ENCODE results near the gene LILRB3.

LILRB3 gene

DNA sequence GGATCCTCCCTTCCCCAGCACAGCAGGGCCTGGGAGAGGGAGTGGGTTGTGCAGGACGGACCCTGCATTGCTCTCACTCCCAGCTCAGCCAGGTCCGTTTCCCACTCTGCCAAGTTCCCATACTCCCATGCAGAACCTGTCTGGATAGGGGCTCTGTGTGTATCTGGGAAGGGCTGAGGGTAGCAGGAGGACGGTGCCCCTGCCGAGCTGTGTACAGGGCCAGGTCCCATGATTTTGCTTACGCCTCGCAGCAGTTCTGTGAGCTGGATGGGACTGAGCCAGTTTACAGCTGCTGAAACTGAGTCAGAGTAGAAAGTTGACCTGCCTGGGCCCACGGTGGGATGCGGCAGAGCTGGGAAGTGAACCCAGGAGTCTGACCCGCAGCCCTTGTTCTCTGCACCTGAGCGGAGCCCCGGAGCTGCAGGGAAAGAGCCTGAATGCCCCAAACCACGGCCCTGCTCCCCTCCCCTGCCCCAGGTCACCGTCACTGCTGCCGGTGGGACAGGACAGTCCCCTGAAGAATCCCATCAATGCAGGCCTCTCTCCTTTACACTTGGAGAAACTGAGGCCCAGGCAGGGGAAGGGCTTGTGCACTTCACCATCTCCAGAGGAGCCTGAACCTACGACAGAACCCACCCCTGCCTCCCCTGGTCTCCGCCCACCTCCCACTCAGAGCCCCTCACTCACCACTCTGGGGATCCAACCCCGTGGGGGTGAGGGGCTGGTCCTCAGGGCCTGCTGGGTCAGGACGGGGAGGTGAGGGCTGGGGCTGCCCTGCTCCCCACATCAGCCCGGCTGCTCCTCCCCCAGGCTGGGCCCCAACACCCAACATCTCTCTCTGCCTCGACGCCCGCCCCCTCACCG, 30.8 kb upstream of the LILRB3 start:
- no peak overlapping the region for H3K4me2 ChIP-seq (ENCODE audit: low read length)
- DNase-seq, result no peak
- no peak overlapping the region for H4K91ac ChIP-seq (ENCODE audit: low read depth, low read length)
- H2BK120ac ChIP-seq (ENCODE audit: insufficient read depth, low read length, poor library complexity), result no peak overlapping the region
- no peak overlapping the region for H4K8ac ChIP-seq (ENCODE audit: low read depth, low read length)
- no peak overlapping the region for H3K27ac ChIP-seq (ENCODE audit: low read depth, low read length)
- H2AK5ac ChIP-seq (ENCODE audit: low read length), result no peak overlapping the region
- H2BK12ac ChIP-seq (ENCODE audit: low read length), result no peak overlapping the region
- H4K12ac ChIP-seq (ENCODE audit: low read depth, low read length), result no peak overlapping the region
- no peak overlapping the region for H3K4ac ChIP-seq (ENCODE audit: low read depth, low read length)
- H2AFZ ChIP-seq (ENCODE audit: insufficient read depth, low read length, poor library complexity), result no peak overlapping the region
- H3K23ac ChIP-seq (ENCODE audit: low read length), result no peak overlapping the region
- H3K36me3 ChIP-seq (ENCODE audit: control insufficient read depth in 1 of 2, insufficient read depth in 2 of 2, low read length in 2 of 2), result no peaks in the 10 kb centered on the region
- H3K18ac ChIP-seq (ENCODE audit: low read length), result no peak overlapping the region
- no peak overlapping the region for H3K9ac ChIP-seq (ENCODE audit: low read length)
- no peaks in the 10 kb centered on the region for H3K79me2 ChIP-seq (ENCODE audit: control insufficient read depth, insufficient read depth, low read length, poor library complexity)
- peaks cover 0 to 13% of the 10 kb centered on the region in 2 experiments for H3K4me1 ChIP-seq (ENCODE audit: control insufficient read depth in 1 of 2, insufficient read depth in 2 of 2, low read length in 2 of 2)
- no peak overlapping the region for H3K4me3 ChIP-seq (ENCODE audit: low read depth, low read length)
- H3K79me1 ChIP-seq (ENCODE audit: low read length), result no peaks in the 10 kb centered on the region
- H3K14ac ChIP-seq (ENCODE audit: low read length), result no peak overlapping the region
- H3K27me3 ChIP-seq (ENCODE audit: insufficient read depth, low read length), result peaks cover 3% of the 10 kb centered on the region
- H2BK5ac ChIP-seq (ENCODE audit: low read depth, low read length, poor library complexity), result no peak overlapping the region
- no CpG with 5 or more reads among the region's 23 CpGs for WGBS (ENCODE audit: extremely low coverage, insufficient coverage, insufficient read length)
- H3K9me3 ChIP-seq (ENCODE audit: insufficient read depth, low read depth, low read length), result no peaks in the 10 kb centered on the region

DNA sequence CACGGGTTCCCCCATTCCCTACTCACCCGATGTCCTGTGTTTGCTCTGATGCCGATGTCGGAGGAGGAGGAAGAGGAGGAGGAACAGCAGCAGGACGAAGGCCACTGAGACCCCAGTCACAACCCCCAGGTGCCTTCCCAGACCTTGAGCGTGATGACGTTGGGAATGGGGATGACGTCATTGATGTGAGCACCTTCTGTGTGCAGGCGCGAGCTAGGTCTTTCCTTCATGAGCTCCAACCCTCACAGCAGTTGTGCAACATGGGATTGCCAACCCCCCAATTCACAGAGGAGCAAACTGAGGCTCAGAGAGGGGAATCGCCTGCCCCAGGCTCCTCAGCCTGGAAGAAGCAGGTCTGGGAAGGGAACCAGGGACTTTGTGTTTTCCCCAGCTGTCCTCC, 30.0 kb upstream of the LILRB3 start:
- no peak overlapping the region for H3K23ac ChIP-seq (ENCODE audit: low read length)
- H3K79me2 ChIP-seq (ENCODE audit: control insufficient read depth, insufficient read depth, low read length, poor library complexity), result no peaks in the 10 kb centered on the region
- peaks cover 3% of the 10 kb centered on the region for H3K27me3 ChIP-seq (ENCODE audit: insufficient read depth, low read length)
- no peak overlapping the region for H3K9ac ChIP-seq (ENCODE audit: low read length)
- no peak overlapping the region for H2BK5ac ChIP-seq (ENCODE audit: low read depth, low read length, poor library complexity)
- H3K27ac ChIP-seq (ENCODE audit: low read depth, low read length), result no peak overlapping the region
- H3K9me3 ChIP-seq (ENCODE audit: insufficient read depth, low read depth, low read length), result no peaks in the 10 kb centered on the region
- H2AK5ac ChIP-seq (ENCODE audit: low read length), result no peak overlapping the region
- H3K4ac ChIP-seq (ENCODE audit: low read depth, low read length), result no peak overlapping the region
- no peak overlapping the region for H4K12ac ChIP-seq (ENCODE audit: low read depth, low read length)
- no peak overlapping the region for H3K4me3 ChIP-seq (ENCODE audit: low read depth, low read length)
- H3K4me2 ChIP-seq (ENCODE audit: low read length), result no peak overlapping the region
- H2AFZ ChIP-seq (ENCODE audit: insufficient read depth, low read length, poor library complexity), result no peak overlapping the region
- H3K18ac ChIP-seq (ENCODE audit: low read length), result no peak overlapping the region
- no peak overlapping the region for H3K14ac ChIP-seq (ENCODE audit: low read length)
- no peak overlapping the region for H4K8ac ChIP-seq (ENCODE audit: low read depth, low read length)
- no peak for DNase-seq
- H2BK120ac ChIP-seq (ENCODE audit: insufficient read depth, low read length, poor library complexity), result no peak overlapping the region
- H3K4me1 ChIP-seq (ENCODE audit: control insufficient read depth in 1 of 2, insufficient read depth in 2 of 2, low read length in 2 of 2), result peaks cover 0 to 13% of the 10 kb centered on the region in 2 experiments
- no peak overlapping the region for H4K91ac ChIP-seq (ENCODE audit: low read depth, low read length)
- H3K36me3 ChIP-seq (ENCODE audit: control insufficient read depth in 1 of 2, insufficient read depth in 2 of 2, low read length in 2 of 2), result no peaks in the 10 kb centered on the region
- no CpG with 5 or more reads among the region's 11 CpGs for WGBS (ENCODE audit: extremely low coverage, insufficient coverage, insufficient read length)
- H3K79me1 ChIP-seq (ENCODE audit: low read length), result no peaks in the 10 kb centered on the region
- no peak overlapping the region for H2BK12ac ChIP-seq (ENCODE audit: low read length)

DNA sequence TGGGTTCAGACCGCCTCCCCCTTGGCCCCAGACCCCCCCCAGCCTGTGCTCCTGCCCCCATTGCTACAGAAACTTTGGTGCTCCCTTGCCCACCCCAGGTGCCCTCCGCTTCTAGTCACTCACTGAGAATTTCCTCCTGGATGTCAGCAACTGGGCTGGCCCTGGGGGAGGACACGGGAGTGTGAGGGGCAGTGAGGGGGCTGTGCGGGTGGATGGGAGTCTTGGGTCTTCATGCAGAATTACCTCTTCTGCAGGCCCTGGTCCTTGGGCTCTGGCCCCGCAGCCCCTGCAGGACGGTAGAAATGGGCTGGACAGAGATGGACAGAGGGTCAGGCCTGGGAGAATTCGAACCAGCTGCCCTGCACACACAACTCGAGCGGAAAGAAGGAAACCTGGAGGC, 29.4 kb upstream of the LILRB3 start:
- Histone ChIP-seq H4K12ac (ENCODE audit: low read depth, low read length) (no peak overlapping the region), H3K36me3 (ENCODE audit: control insufficient read depth in 1 of 2, insufficient read depth in 2 of 2, low read length in 2 of 2) (no peaks in the 10 kb centered on the region), H2AFZ (ENCODE audit: insufficient read depth, low read length, poor library complexity) (no peak overlapping the region), H3K9ac (ENCODE audit: low read length) (no peak overlapping the region), H2BK120ac (ENCODE audit: insufficient read depth, low read length, poor library complexity) (no peak overlapping the region), H3K79me2 (ENCODE audit: control insufficient read depth, insufficient read depth, low read length, poor library complexity) (no peaks in the 10 kb centered on the region), H3K9me3 (ENCODE audit: insufficient read depth, low read depth, low read length) (no peaks in the 10 kb centered on the region), H3K18ac (ENCODE audit: low read length) (no peak overlapping the region), H3K27me3 (ENCODE audit: insufficient read depth, low read length) (peaks cover 3% of the 10 kb centered on the region), H3K14ac (ENCODE audit: low read length) (no peak overlapping the region), H3K4me3 (ENCODE audit: low read depth, low read length) (no peak overlapping the region), H3K79me1 (ENCODE audit: low read length) (no peaks in the 10 kb centered on the region), H2AK5ac (ENCODE audit: low read length) (no peak overlapping the region), H3K27ac (ENCODE audit: low read depth, low read length) (no peak overlapping the region), H3K4me2 (ENCODE audit: low read length) (no peak overlapping the region), H2BK5ac (ENCODE audit: low read depth, low read length, poor library complexity) (no peak overlapping the region), H4K8ac (ENCODE audit: low read depth, low read length) (no peak overlapping the region), H3K23ac (ENCODE audit: low read length) (no peak overlapping the region), H2BK12ac (ENCODE audit: low read length) (no peak overlapping the region), H3K4me1 (ENCODE audit: control insufficient read depth in 1 of 2, insufficient read depth in 2 of 2, low read length in 2 of 2) (peaks cover 0 to 13% of the 10 kb centered on the region in 2 experiments), H4K91ac (ENCODE audit: low read depth, low read length) (peak overlapping the region; percentile 21), H3K4ac (ENCODE audit: low read depth, low read length) (no peak overlapping the region)
- no CpG with 5 or more reads among the region's 9 CpGs for WGBS (ENCODE audit: extremely low coverage, insufficient coverage, insufficient read length)
- DNase-seq, result no peak

DNA sequence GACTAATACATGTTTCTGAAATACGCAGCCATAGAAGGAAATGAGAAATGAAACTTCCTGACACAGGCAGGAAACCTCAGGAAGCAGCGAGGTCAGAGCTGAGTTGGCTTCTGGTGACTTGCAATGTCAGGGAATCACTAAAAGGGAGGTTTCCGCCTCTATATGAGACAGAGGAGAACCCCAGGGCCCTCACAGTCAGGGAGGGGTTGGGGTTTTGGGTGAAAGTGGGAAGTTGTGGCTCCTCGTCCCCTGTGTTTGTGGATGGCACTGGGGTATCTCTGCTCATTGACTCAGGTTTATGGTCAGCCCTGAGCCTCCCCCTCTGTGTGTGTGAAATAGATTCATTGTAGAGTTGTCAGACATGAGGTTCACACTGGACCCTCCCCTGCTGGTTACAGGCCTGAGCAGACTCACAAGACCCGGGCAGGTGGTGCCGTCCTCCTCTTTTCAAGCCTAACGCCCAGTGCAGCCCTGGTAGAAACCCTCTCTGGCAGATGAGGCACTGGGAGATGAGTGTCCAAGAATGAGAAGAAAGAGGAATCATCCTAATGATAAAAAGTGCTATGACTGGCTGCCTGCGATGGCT, 25.3 kb upstream of the LILRB3 start:
- H3K4me3 ChIP-seq (ENCODE audit: low read depth, low read length), result no peak overlapping the region
- H3K14ac ChIP-seq (ENCODE audit: low read length), result no peak overlapping the region
- H4K12ac ChIP-seq (ENCODE audit: low read depth, low read length), result no peak overlapping the region
- no peaks in the 10 kb centered on the region for H3K27me3 ChIP-seq (ENCODE audit: insufficient read depth, low read length)
- H3K79me2 ChIP-seq (ENCODE audit: control insufficient read depth, insufficient read depth, low read length, poor library complexity), result no peaks in the 10 kb centered on the region
- peak overlapping the region; percentile 40 for H3K9ac ChIP-seq (ENCODE audit: low read length)
- no peak overlapping the region for H2BK5ac ChIP-seq (ENCODE audit: low read depth, low read length, poor library complexity)
- WGBS (ENCODE audit: extremely low coverage, insufficient coverage, insufficient read length), result no CpG with 5 or more reads among the region's 8 CpGs
- no peak overlapping the region for H4K91ac ChIP-seq (ENCODE audit: low read depth, low read length)
- H2AFZ ChIP-seq (ENCODE audit: insufficient read depth, low read length, poor library complexity), result no peak overlapping the region
- peaks cover 0 to 5% of the 10 kb centered on the region in 2 experiments for H3K4me1 ChIP-seq (ENCODE audit: control insufficient read depth in 1 of 2, insufficient read depth in 2 of 2, low read length in 2 of 2)
- H3K4me2 ChIP-seq (ENCODE audit: low read length), result no peak overlapping the region
- H2BK12ac ChIP-seq (ENCODE audit: low read length), result no peak overlapping the region
- no peak overlapping the region for H3K18ac ChIP-seq (ENCODE audit: low read length)
- H4K8ac ChIP-seq (ENCODE audit: low read depth, low read length), result no peak overlapping the region
- H3K4ac ChIP-seq (ENCODE audit: low read depth, low read length), result no peak overlapping the region
- no peak overlapping the region for H2AK5ac ChIP-seq (ENCODE audit: low read length)
- no peaks in the 10 kb centered on the region for H3K79me1 ChIP-seq (ENCODE audit: low read length)
- DNase-seq, result peak; percentile 33 to 43
- no peaks in the 10 kb centered on the region for H3K9me3 ChIP-seq (ENCODE audit: insufficient read depth, low read depth, low read length)
- H3K27ac ChIP-seq (ENCODE audit: low read depth, low read length), result no peak overlapping the region
- no peak overlapping the region for H3K23ac ChIP-seq (ENCODE audit: low read length)
- H3K36me3 ChIP-seq (ENCODE audit: control insufficient read depth in 1 of 2, insufficient read depth in 2 of 2, low read length in 2 of 2), result no peaks in the 10 kb centered on the region
- no peak overlapping the region for H2BK120ac ChIP-seq (ENCODE audit: insufficient read depth, low read length, poor library complexity)

Data from trophoblast cell (in vitro differentiated cells and primary cell).